Skeletal muscle tissue (tissue), 4 donors: ENCODE results near the gene ZNF277. TPM values are rescaled to one million over a fixed set of nuclear protein-coding genes. Genes with fewer than 3 reads are reported as not detected.

Experiments used
- H3K27ac ChIP-seq: one replicate; pipeline ENCODE4 v1.7.0; 2013; ENCODE audit warnings: mild to moderate bottlenecking, low read depth, low read length, inconsistent platforms
- H3K27me3 ChIP-seq, 3 donors: one replicate each; pipeline ENCODE4 v1.7.0; 2013; ENCODE audit warnings: low read length in 3 of 3; ENCODE audit not compliant: control insufficient read depth in 3 of 3, insufficient read depth in 3 of 3
- H3K36me3 ChIP-seq, 3 donors: one replicate each; pipeline ENCODE4 v1.7.0; 2013; ENCODE audit warnings: low read length in 3 of 3; ENCODE audit not compliant: control insufficient read depth in 3 of 3, insufficient read depth in 3 of 3
- H3K4me1 ChIP-seq, 3 donors: one replicate each; pipeline ENCODE4 v1.7.0; 2013; ENCODE audit warnings: low read length in 3 of 3, mild to moderate bottlenecking in 3 of 3; ENCODE audit not compliant: control insufficient read depth in 3 of 3, insufficient read depth in 3 of 3
- H3K4me3 ChIP-seq, 3 donors: one replicate each; pipeline ENCODE4 v1.7.0; 2013; ENCODE audit warnings: low read length in 3 of 3
- H3K9ac ChIP-seq, 3 donors: one replicate each; pipeline ENCODE4 v1.7.0; 2013; ENCODE audit warnings: low read length in 3 of 3, mild to moderate bottlenecking in 3 of 3, moderate library complexity in 2 of 3, low read depth in 1 of 3
- H3K9me3 ChIP-seq, 3 donors: one replicate each; pipeline ENCODE4 v1.7.0; 2013; ENCODE audit warnings: low read length in 3 of 3; ENCODE audit not compliant: control insufficient read depth in 3 of 3
- total RNA-seq: library from RNA; depleted of rRNA; stranded (reverse); fragments of >200 nt; gene quantifications from one replicate; pipeline ENCODE4 v1.2.3, GENCODE V29; 2014
- donor health status: Osteomylitis.

The ZNF277 gene
- total RNA-seq, 1 donor from 2014 or later, result 17.7 TPM

DNA sequence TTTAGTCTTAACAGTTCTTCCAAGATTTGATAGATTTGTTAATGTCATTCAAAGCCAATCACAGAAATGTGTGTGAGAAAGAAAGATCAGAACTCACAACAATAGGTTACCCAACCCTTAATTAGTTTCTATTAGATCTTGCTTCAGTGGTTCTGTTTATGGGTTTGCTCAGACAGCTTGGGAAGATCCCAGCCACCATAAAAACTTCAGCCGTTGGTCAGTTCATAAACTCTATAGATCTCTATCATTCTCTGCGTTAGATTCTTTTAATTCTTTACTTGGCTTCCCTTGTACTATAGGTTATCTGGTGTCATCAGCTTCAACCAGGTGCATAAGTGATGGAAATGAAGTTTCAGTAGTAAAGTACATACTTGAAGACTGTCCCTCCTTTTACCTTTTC, 54.4 kb downstream of the ZNF277 start:
- Histone ChIP-seq H3K36me3 (no peaks in the 10 kb centered on the region), H3K9me3 (no peaks in the 10 kb centered on the region), H3K4me1 (peaks cover 4 to 9% (median 9%) of the 10 kb centered on the region in 3 donors), H3K27ac (no peak overlapping the region), H3K4me3 (no peak overlapping the region), H3K9ac (no peak overlapping the region), H3K27me3 (no peaks in the 10 kb centered on the region)

DNA sequence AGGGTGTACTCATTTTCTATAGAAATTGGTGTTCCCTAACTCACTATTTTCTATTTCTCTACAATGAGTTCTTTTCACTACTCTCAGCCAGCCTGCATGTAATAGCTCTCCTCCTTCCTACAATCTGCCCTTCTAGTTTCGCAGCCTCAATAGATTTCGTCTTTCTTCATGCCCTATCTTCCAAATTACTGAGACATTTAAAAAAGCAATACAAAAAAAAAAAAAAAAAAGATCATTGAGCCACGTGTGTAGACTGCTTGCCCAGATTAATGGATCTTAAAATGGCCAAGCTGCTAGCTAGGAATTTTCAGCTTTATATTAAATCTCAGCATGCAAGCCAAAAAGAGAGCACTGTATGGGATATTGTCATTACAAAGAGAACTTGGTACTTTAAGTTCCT, 55.5 kb downstream of the ZNF277 start:
- Histone ChIP-seq H3K9ac (no peak overlapping the region), H3K36me3 (no peaks in the 10 kb centered on the region), H3K4me3 (no peak overlapping the region), H3K27ac (no peak overlapping the region), H3K27me3 (no peaks in the 10 kb centered on the region), H3K4me1 (peaks cover 4 to 9% (median 9%) of the 10 kb centered on the region in 3 donors), H3K9me3 (no peaks in the 10 kb centered on the region)

DNA sequence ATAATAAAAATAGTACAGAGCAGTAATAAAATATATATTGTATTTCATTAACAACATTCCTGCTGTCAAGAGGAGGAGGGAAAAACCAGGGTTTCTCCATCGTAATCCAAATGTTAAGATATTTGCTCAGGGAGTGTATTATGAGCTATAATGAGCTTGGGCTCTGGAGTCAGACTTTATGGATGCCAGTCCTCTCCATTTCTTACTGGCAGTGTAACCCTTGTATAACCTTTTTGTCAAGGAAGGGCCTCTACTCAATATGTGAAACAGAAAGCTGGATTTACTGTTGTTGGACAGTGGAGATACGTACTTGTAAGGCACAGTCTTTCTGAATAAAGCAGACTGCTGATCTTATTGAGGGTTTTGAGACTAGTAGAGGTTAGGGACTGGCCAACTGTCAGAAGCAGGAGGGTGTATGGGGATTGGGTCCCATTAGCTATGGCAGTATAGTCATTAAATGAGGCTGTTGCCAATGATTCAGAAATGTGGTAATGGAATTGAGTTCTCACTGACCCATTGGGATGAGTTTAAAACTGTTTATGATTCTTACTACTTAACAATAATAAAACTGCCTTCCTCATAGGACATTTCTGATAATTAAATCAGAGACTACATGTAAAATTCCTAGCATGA, 56.5 kb downstream of the ZNF277 start:
- no peaks in the 10 kb centered on the region for H3K9me3 ChIP-seq
- no peaks in the 10 kb centered on the region for H3K36me3 ChIP-seq
- no peak overlapping the region for H3K27ac ChIP-seq
- no peak overlapping the region for H3K9ac ChIP-seq
- H3K4me3 ChIP-seq, result no peak overlapping the region
- H3K27me3 ChIP-seq, result no peaks in the 10 kb centered on the region
- H3K4me1 ChIP-seq, result peaks cover 4 to 9% (median 9%) of the 10 kb centered on the region in 3 donors

DNA sequence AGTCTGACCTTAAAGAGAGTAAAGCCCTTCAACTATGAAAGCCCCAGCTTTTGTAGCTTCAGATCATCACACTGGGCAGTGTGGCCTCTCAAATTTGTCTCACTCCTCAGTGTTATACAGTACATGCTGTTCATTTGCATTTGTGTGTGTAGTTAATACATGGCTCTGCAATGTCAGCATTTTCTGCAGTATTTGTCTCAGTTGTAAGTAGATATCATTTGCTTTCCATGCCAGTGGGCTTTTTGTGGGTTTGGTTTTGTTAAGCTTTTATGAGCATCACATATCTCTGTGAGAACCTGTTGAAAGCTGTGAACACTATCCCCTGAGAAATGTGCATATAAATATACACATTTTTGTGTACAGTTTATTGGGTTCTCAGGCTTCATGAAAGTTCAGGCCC, 57.0 kb downstream of the ZNF277 start:
- Histone ChIP-seq H3K4me1 (peaks cover 4 to 9% (median 9%) of the 10 kb centered on the region in 3 donors), H3K27ac (no peak overlapping the region), H3K9me3 (no peaks in the 10 kb centered on the region), H3K36me3 (no peaks in the 10 kb centered on the region), H3K9ac (no peak overlapping the region), H3K27me3 (no peaks in the 10 kb centered on the region), H3K4me3 (no peak overlapping the region)

DNA sequence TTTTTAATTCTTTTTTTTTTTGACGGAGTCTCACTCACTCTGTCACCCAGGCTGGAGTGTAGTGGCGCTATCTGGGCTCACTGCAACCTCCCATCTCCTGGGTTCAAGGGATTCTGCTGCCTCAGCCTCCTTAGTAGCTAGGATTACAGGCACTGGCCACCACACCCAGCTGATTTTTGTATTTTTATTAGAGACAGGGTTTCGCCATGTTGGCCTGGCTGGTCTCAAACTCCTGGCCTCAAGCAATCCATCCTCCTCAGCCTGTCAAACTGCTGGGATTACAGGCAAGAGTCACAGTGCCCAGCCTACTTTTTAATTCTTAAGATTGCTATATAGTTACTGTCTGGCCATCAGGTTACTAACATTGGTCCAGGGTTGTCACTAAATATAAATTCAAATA, 59.6 kb downstream of the ZNF277 start:
- Histone ChIP-seq H3K4me1 (peaks cover 4 to 9% (median 9%) of the 10 kb centered on the region in 3 donors), H3K9ac (no peak overlapping the region), H3K27me3 (no peaks in the 10 kb centered on the region)

GRCh38 chr7:112266595-112267270, 60.2 kb downstream of the ZNF277 start:
- Histone ChIP-seq H3K4me1 (peaks cover 4 to 9% (median 9%) of the 10 kb centered on the region in 3 donors), H3K4me3 (no peak overlapping the region), H3K27ac (no peak overlapping the region), H3K27me3 (no peaks in the 10 kb centered on the region), H3K36me3 (no peaks in the 10 kb centered on the region), H3K9me3 (no peaks in the 10 kb centered on the region), H3K9ac (no peak overlapping the region)

More for the DNA sequence above, 59.6 kb downstream of the ZNF277 start:
- Histone ChIP-seq H3K4me3 (no peak overlapping the region), H3K27ac (no peak overlapping the region), H3K9me3 (no peaks in the 10 kb centered on the region), H3K36me3 (no peaks in the 10 kb centered on the region)

DNA sequence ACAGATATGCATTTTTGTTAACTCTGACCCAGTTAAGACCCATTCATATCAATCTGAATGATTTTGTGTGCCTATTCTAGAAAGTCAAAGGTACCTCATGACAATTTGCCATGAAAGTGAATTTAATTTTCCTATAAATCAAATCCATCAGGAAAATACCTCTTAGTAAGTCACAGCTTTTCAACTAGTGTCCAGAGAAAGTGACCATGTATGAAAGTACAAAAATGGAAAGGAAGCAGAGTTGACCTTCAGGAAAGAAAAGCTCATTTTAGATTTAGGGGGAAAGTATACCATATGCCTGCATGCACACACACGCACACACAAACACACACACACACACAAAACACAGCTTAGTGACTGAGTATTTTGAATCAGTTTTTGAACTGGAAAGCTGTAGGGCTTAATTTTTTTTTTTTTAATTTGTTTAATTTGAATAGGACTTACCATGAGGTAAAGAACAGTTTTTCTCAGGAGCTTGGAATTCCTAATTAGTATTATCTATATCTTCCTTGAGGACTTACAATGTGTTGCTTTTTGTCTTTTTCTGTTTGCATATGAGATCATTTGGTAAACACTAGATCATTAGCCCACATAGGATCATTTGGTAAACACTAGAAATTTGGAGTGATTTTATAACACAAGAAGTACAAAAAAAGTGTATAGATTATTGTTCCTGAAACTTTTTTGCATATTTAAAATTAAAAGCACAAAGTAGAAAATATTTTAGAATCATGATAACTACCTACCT, 61.6 kb downstream of the ZNF277 start:
- no peaks in the 10 kb centered on the region for H3K36me3 ChIP-seq
- H3K4me3 ChIP-seq, result no peak overlapping the region
- peaks cover under 1 to 5% (median 5%) of the 10 kb centered on the region in 3 donors for H3K4me1 ChIP-seq
- H3K27me3 ChIP-seq, result no peaks in the 10 kb centered on the region
- H3K9ac ChIP-seq, result no peak overlapping the region
- no peaks in the 10 kb centered on the region for H3K9me3 ChIP-seq
- no peak overlapping the region for H3K27ac ChIP-seq

DNA sequence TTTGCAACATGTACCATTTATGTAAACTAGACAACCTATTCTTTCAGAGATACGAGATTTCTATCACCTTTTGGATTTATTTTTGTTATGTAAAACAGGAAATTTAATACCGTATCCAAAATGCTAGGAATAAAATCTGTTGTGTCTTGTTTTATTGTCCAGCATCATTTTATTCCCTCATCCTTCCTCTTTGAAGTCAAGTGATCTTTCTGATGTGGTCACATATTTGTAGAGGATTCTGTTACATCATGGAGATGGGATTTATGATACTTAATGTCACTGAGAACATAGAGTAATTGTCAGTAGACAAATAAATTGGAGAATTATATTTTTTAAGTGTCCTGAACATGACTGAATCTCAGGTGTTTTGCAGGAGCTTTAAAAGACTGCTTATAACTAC, 64.7 kb downstream of the ZNF277 start:
- Histone ChIP-seq H3K4me1 (no peaks in the 10 kb centered on the region), H3K9ac (no peak overlapping the region), H3K27me3 (no peaks in the 10 kb centered on the region), H3K27ac (no peak overlapping the region), H3K36me3 (no peaks in the 10 kb centered on the region), H3K4me3 (no peak overlapping the region), H3K9me3 (no peaks in the 10 kb centered on the region)

DNA sequence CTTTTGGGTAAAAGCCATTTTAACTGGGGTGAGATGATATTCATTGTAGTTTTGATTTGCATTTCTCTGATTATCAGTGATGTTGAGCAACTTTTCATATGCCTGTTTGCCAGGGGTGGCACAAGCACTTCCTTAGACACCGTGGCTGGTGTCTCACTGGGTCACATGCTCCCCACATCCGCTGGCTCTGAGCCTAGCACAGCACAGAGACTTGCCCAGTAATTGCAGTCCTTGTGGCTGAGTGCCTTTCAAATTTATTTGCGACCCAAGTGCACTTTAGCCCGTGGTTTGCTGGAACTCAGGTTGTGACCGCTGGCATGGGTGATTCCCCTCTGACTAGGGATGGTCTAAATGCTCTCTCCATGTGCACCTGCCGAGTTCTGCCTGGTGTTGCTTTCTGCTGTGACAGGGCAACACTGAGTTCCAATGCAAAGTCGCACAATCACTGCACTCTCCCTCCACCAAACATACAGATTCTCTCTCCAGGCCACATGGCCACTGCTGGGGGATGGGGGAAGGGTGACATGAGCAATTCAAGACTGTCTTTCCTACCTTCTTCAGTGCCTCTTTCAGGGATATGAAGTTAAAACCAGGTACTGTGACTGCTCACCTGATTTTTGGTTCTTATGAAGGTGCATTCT, 66.5 kb downstream of the ZNF277 start:
- H3K36me3 ChIP-seq, result no peaks in the 10 kb centered on the region
- no peak overlapping the region for H3K4me3 ChIP-seq
- no peaks in the 10 kb centered on the region for H3K27me3 ChIP-seq
- no peaks in the 10 kb centered on the region for H3K9me3 ChIP-seq
- no peak overlapping the region for H3K9ac ChIP-seq
- H3K4me1 ChIP-seq, result no peaks in the 10 kb centered on the region
- no peak overlapping the region for H3K27ac ChIP-seq
